ENCODE results near the gene KRTAP1-3. TPM values are rescaled to one million over a fixed set of nuclear protein-coding genes. Genes with fewer than 3 reads are reported as not detected.
"Not testable (repeated sequence)": the region's sequence is repeated elsewhere in the genome, so short reads cannot be mapped to it uniquely, and the experiment has no call there.

KRTAP1-3 gene
- total and polyA plus RNA-seq, 2 donors (not counting 1 experiment from before 2014, with no cell fraction given), result not detected

GRCh38 chr17:41058741-41059140, 24.1 kb upstream of the KRTAP1-3 start:
- POLR2A ChIA-PET, result no interaction called here
- no CpG with 5 or more reads among the region's 5 CpGs for WGBS (ENCODE audit: insufficient coverage)

GRCh38 chr17:41057547-41057946, 22.9 kb upstream of the KRTAP1-3 start:
- Histone ChIP-seq H2AFZ (ENCODE audit: insufficient read depth, low read depth, low read length, poor library complexity, severe bottlenecking) (no peak overlapping the region), H3K4me1 (ENCODE audit: control insufficient read depth in 2 of 2, insufficient read depth in 2 of 2, low read length in 2 of 2) (no peaks in the 10 kb centered on the region), H3K36me3 (replicated peaks in 1 of 2; ENCODE audit: control extremely low read depth in 1 of 2, control insufficient read depth in 1 of 2, extremely low read depth in 1 of 2, insufficient read depth in 2 of 2, low read length in 1 of 2) (no peaks in the 10 kb centered on the region), H3K4me3 (ENCODE audit: control extremely low read depth in 1 of 5, extremely low read depth in 1 of 5, insufficient read depth in 1 of 5, low read depth in 2 of 5, low read length in 4 of 5) (no peak overlapping the region), H3K9me3 (ENCODE audit: control extremely low read depth in 1 of 3, control insufficient read depth in 2 of 3, insufficient read depth in 1 of 3, low read length in 2 of 3) (peaks cover 0 to 2% (median 1%) of the 10 kb centered on the region in 3 donors), H3K27me3 (replicated peaks in 1 of 4; ENCODE audit: control extremely low read depth in 1 of 4, control insufficient read depth in 3 of 4, insufficient read depth in 4 of 4, low read length in 3 of 4) (peaks cover 0 to 6% (median 0%) of the 10 kb centered on the region in 4 experiments), H4K20me1 (ENCODE audit: control insufficient read depth, insufficient read depth, low read length, poor library complexity, severe bottlenecking) (no peaks in the 10 kb centered on the region), H3K79me2 (ENCODE audit: control insufficient read depth, insufficient read depth, low read length) (no peaks in the 10 kb centered on the region), H3K27ac (ENCODE audit: low read length in 2 of 2) (no peak overlapping the region), H3K4me2 (replicated peaks; ENCODE audit: low read depth, low read length, poor library complexity, severe bottlenecking) (no peak overlapping the region), H3K9ac (ENCODE audit: low read length) (no peak overlapping the region)
- Mint-ChIP-seq H3K4me3 (no peak overlapping the region), H3K4me1 (no peaks in the 10 kb centered on the region), H3K9me3 (ENCODE audit: insufficient read depth) (no peaks in the 10 kb centered on the region), H3K27me3 (peaks cover 64% of the 10 kb centered on the region), H3K27ac (no peak overlapping the region)
- DNase-seq (no peak), ATAC-seq (ENCODE audit: low read depth) (no peak)
- POLR2A ChIA-PET, result no interaction called here
- WGBS (ENCODE audit: insufficient coverage), result no CpG with 5 or more reads among the region's 1 CpG
- intact Hi-C loops (cut with micrococcal nuclease), result no loop called here
- TF ChIP-seq EZH2 (IDR thresholded peaks at IDR 0.05; ENCODE audit: borderline replicate concordance, insufficient read depth, low read depth, low read length, poor library complexity, severe bottlenecking), result no peak
- no peak for TF ChIP-seq CTCF (IDR thresholded peaks at IDR 0.05)
- CTCF ChIA-PET, result no interaction called here

More at GRCh38 chr17:41058741-41059140, 24.1 kb upstream of the KRTAP1-3 start:
- peaks cover 0 to 2% (median 1%) of the 10 kb centered on the region in 3 donors for H3K9me3 ChIP-seq (ENCODE audit: control extremely low read depth in 1 of 3, control insufficient read depth in 2 of 3, insufficient read depth in 1 of 3, low read length in 2 of 3)
- no peaks in the 10 kb centered on the region for H3K4me1 ChIP-seq (ENCODE audit: control insufficient read depth in 2 of 2, insufficient read depth in 2 of 2, low read length in 2 of 2)
- Mint-ChIP-seq H3K4me1 (no peaks in the 10 kb centered on the region), H3K27me3 (peaks cover 57% of the 10 kb centered on the region), H3K9me3 (ENCODE audit: insufficient read depth) (no peaks in the 10 kb centered on the region), H3K4me3 (no peak overlapping the region), H3K27ac (no peak overlapping the region)
- no peak for DNase-seq
- intact Hi-C loops (cut with micrococcal nuclease), result no loop called here
- CTCF ChIA-PET, result no interaction called here
- H2AFZ ChIP-seq (ENCODE audit: insufficient read depth, low read depth, low read length, poor library complexity, severe bottlenecking), result no peak overlapping the region
- H3K27ac ChIP-seq (ENCODE audit: low read length in 2 of 2), result no peak overlapping the region
- no peak overlapping the region for H3K9ac ChIP-seq (ENCODE audit: low read length)
- no peak for ATAC-seq (ENCODE audit: low read depth)
- no peak overlapping the region for H3K4me3 ChIP-seq (ENCODE audit: control extremely low read depth in 1 of 5, extremely low read depth in 1 of 5, insufficient read depth in 1 of 5, low read depth in 2 of 5, low read length in 4 of 5)
- peaks cover 0 to 6% (median 1%) of the 10 kb centered on the region in 4 experiments for H3K27me3 ChIP-seq (replicated peaks in 1 of 4; ENCODE audit: control extremely low read depth in 1 of 4, control insufficient read depth in 3 of 4, insufficient read depth in 4 of 4, low read length in 3 of 4)
- no peaks in the 10 kb centered on the region for H3K36me3 ChIP-seq (replicated peaks in 1 of 2; ENCODE audit: control extremely low read depth in 1 of 2, control insufficient read depth in 1 of 2, extremely low read depth in 1 of 2, insufficient read depth in 2 of 2, low read length in 1 of 2)
- no peaks in the 10 kb centered on the region for H3K79me2 ChIP-seq (ENCODE audit: control insufficient read depth, insufficient read depth, low read length)
- TF ChIP-seq CTCF (IDR thresholded peaks at IDR 0.05), result no peak
- TF ChIP-seq EZH2 (IDR thresholded peaks at IDR 0.05; ENCODE audit: borderline replicate concordance, insufficient read depth, low read depth, low read length, poor library complexity, severe bottlenecking), result no peak
- H3K4me2 ChIP-seq (replicated peaks; ENCODE audit: low read depth, low read length, poor library complexity, severe bottlenecking), result no peak overlapping the region
- H4K20me1 ChIP-seq (ENCODE audit: control insufficient read depth, insufficient read depth, low read length, poor library complexity, severe bottlenecking), result no peaks in the 10 kb centered on the region

- H3K4me2 ChIP-seq (replicated peaks; ENCODE audit: low read depth, low read length, poor library complexity, severe bottlenecking); H3K4me1 ChIP-seq (ENCODE audit: control insufficient read depth in 2 of 2, insufficient read depth in 2 of 2, low read length in 2 of 2); H3K4me1 Mint-ChIP-seq; H3K4me3 ChIP-seq (ENCODE audit: control extremely low read depth in 1 of 5, extremely low read depth in 1 of 5, insufficient read depth in 1 of 5, low read depth in 2 of 5, low read length in 4 of 5); H2AFZ ChIP-seq (ENCODE audit: insufficient read depth, low read depth, low read length, poor library complexity, severe bottlenecking); H4K20me1 ChIP-seq (ENCODE audit: control insufficient read depth, insufficient read depth, low read length, poor library complexity, severe bottlenecking); H3K9me3 ChIP-seq (ENCODE audit: control extremely low read depth in 1 of 3, control insufficient read depth in 2 of 3, insufficient read depth in 1 of 3, low read length in 2 of 3); H3K9ac ChIP-seq (ENCODE audit: low read length); H3K27ac Mint-ChIP-seq; H3K27ac ChIP-seq (ENCODE audit: low read length in 2 of 2); ATAC-seq (ENCODE audit: low read depth); H3K27me3 ChIP-seq (replicated peaks in 1 of 4; ENCODE audit: control extremely low read depth in 1 of 4, control insufficient read depth in 3 of 4, insufficient read depth in 4 of 4, low read length in 3 of 4); H3K79me2 ChIP-seq (ENCODE audit: control insufficient read depth, insufficient read depth, low read length); DNase-seq; CTCF ChIA-PET; intact Hi-C loops (cut with micrococcal nuclease); H3K9me3 Mint-ChIP-seq (ENCODE audit: insufficient read depth); H3K36me3 ChIP-seq (replicated peaks in 1 of 2; ENCODE audit: control extremely low read depth in 1 of 2, control insufficient read depth in 1 of 2, extremely low read depth in 1 of 2, insufficient read depth in 2 of 2, low read length in 1 of 2); POLR2A ChIA-PET; H3K4me3 Mint-ChIP-seq: not testable (repeated sequence)
- WGBS (ENCODE audit: insufficient coverage), result no CpG with 5 or more reads among the region's 6 CpGs
- H3K27me3 Mint-ChIP-seq, result peaks cover 53% of the 10 kb centered on the region
These were observed 20.5 kb upstream of the KRTAP1-3 start, which contains the start of gene KRTAP2-2 for GRCh38 chr17:41055130-41055529. KRTAP2-2 (minus strand) TSS chr17:41055230; CDS start chr17:41055211, 19 bp downstream.
